Nephron progenitor cell (in vitro differentiated cells): ENCODE results near the gene JMJD1C.
A peak's percentile ranks its signal among the peaks of the same experiment; 100 is the strongest.

Experiments used
- DNase-seq: peaks from one replicate; pipeline ENCODE4 v3.0.0; 2021
- H3K27ac Mint-ChIP-seq: 2 replicates; pipeline ENCODE4 v1.8.0; 2021; ENCODE audit warnings: mild to moderate bottlenecking, moderate library complexity, mixed read lengths
- H3K27me3 Mint-ChIP-seq: 2 replicates; pipeline ENCODE4 v1.8.0; 2021; ENCODE audit warnings: mild to moderate bottlenecking, low read depth, mixed read lengths; ENCODE audit not compliant: poor library complexity
- H3K36me3 Mint-ChIP-seq: 2 replicates; pipeline ENCODE4 v1.8.0; 2021; ENCODE audit warnings: low read depth, mixed read lengths
- H3K4me1 Mint-ChIP-seq: 2 replicates; pipeline ENCODE4 v1.8.0; 2021; ENCODE audit warnings: mixed read lengths
- H3K4me3 Mint-ChIP-seq: 2 replicates; pipeline ENCODE4 v1.8.0; 2021; ENCODE audit warnings: mild to moderate bottlenecking, moderate library complexity, mixed read lengths
- H3K9me3 Mint-ChIP-seq: 2 replicates; pipeline ENCODE4 v1.8.0; 2021; ENCODE audit warnings: mild to moderate bottlenecking, moderate library complexity, mixed read lengths
- TF ChIP-seq, protein P1 (sequence below): fragments of 200-600 bp; sonication (generic); IDR thresholded peaks from 2 replicates; pipeline ENCODE4 v1.5.0; 2021; ENCODE audit warnings: antibody characterized with exemption

Gene JMJD1C

DNA sequence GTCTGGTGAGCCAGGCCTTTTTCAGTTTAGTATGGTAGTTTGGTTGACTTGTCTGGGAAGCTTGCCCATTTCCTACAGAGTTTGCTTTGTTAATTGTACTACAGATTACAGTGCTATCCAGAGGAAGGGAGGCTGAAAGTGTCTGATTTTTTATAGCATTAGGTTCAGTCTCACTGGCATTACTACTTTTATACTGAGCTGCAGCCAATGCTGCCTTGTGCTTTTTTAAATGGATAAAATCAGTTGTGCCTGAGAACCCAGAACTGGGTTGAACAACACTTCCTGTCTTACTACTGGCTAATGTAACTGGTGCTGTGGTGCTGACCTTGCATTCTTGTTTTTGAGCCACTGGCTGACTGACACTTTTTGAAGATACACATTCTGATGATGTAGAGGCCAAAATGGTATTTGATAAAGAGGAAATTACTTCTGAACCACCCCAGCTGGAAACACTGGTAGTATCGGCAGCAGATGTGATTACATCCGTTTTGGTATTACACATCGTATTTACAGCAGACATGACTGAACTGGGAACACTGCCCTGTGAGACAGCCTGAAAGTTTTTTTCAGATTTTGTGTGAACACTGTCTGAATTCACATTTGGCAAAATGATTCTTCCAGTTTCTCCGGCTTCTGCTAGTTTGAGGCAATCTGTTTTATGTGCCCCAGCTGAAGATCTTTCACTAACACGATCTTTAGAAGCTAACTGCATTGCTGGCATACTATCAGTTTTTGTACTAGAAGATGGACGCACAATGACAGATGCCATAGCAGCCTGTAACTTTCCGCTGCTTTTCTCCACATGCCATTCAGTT is 258.6 kb downstream of the JMJD1C start:
- H3K27me3 Mint-ChIP-seq, result no peaks in the 10 kb centered on the region

DNA sequence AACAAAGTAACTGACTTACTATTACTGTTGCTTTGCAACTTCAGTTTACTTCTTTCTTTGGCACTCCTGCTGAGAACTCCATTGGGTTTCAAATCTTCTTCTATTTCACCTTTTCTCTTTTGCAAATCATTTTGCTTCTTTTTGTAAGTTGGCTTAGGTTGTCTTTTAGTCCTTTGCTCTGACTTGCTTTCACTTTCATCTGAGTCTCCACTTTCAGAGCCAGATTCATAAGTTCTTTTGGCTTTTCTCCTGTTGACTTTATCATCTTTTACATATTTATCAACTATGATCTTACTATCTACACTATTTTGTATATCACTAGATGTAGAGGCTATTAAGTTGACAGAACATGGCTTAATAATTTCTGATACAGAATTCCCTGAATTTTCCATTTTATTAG is 259.2 kb downstream of the JMJD1C start:
- no peaks in the 10 kb centered on the region for H3K27me3 Mint-ChIP-seq
- DNase-seq, result no peak
- TF ChIP-seq, protein P1, sequence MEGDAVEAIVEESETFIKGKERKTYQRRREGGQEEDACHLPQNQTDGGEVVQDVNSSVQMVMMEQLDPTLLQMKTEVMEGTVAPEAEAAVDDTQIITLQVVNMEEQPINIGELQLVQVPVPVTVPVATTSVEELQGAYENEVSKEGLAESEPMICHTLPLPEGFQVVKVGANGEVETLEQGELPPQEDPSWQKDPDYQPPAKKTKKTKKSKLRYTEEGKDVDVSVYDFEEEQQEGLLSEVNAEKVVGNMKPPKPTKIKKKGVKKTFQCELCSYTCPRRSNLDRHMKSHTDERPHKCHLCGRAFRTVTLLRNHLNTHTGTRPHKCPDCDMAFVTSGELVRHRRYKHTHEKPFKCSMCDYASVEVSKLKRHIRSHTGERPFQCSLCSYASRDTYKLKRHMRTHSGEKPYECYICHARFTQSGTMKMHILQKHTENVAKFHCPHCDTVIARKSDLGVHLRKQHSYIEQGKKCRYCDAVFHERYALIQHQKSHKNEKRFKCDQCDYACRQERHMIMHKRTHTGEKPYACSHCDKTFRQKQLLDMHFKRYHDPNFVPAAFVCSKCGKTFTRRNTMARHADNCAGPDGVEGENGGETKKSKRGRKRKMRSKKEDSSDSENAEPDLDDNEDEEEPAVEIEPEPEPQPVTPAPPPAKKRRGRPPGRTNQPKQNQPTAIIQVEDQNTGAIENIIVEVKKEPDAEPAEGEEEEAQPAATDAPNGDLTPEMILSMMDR, result no peak
- no peak overlapping the region for H3K27ac Mint-ChIP-seq
- peaks cover under 1% of the 10 kb centered on the region for H3K9me3 Mint-ChIP-seq
- peaks cover 33% of the 10 kb centered on the region for H3K4me1 Mint-ChIP-seq
- H3K4me3 Mint-ChIP-seq, result no peak overlapping the region
- H3K36me3 Mint-ChIP-seq, result peaks cover 46% of the 10 kb centered on the region

More for the DNA sequence above, 258.6 kb downstream of the JMJD1C start:
- Mint-ChIP-seq H3K27ac (peak overlapping the region; percentile 49), H3K4me1 (peaks cover 33% of the 10 kb centered on the region), H3K4me3 (no peak overlapping the region), H3K9me3 (peaks cover 5% of the 10 kb centered on the region), H3K36me3 (peaks cover 52% of the 10 kb centered on the region)
- DNase-seq, result no peak
- TF ChIP-seq, protein P1, result no peak

DNA sequence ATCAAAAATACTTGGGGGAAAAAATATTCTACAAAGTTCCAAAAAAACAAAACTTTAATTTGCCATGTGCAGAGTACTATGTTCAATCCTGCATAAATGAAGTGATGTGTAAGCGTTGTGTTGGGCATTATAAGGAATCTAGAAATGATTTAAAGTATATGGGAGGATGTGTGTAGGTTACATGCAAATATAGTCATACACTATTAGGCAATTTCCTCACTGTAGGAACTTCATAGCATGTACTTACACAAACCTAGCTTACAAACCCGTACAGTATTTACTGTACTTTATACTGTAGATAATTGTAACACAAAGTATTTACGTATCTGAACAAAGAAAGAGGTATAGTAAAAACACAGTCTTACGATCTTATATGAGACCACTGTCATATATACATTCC is 260.4 kb downstream of the JMJD1C start:
- no peak for DNase-seq
- TF ChIP-seq, protein P1, result no peak
- H3K9me3 Mint-ChIP-seq, result no peaks in the 10 kb centered on the region
- peaks cover 34% of the 10 kb centered on the region for H3K36me3 Mint-ChIP-seq
- peaks cover 29% of the 10 kb centered on the region for H3K4me1 Mint-ChIP-seq
- no peaks in the 10 kb centered on the region for H3K27me3 Mint-ChIP-seq
- H3K27ac Mint-ChIP-seq, result no peak overlapping the region
- no peak overlapping the region for H3K4me3 Mint-ChIP-seq

DNA sequence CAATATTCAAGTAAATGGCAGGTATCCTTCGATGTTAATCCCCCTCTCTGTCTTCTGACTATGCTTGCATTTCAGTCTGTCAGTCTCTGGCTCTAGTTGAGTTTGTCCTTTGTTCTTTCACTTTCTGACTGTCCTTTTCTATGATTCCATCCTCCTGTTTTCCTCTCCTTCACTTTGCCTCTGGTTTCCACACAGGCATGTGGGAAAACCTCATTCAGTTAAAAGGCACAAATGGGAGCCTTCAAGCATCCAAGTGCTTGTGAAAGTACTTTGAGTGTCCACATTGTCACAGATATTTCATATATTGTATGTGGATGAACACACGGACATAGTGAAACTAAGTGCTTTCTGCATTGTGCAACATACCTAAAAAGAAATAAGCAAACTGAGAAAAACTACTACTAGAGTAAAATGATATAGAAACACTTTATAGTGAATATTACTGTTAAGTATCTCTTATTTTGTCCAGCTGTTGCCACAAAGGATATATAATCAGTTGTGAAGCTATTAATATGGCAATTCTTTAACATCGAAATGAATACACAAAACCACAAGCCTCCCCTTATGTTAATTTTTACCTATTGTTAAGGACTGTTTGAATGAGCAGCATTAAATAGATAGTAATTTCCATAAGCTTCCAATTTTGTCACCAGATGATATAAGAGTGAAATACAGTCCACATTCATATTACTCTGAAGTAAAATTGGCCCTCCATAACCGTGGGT is 260.9 kb downstream of the JMJD1C start:
- Mint-ChIP-seq H3K27ac (peak overlapping the region; percentile 55), H3K36me3 (peaks cover 32% of the 10 kb centered on the region), H3K4me1 (peaks cover 23% of the 10 kb centered on the region), H3K9me3 (no peaks in the 10 kb centered on the region), H3K4me3 (no peak overlapping the region), H3K27me3 (no peaks in the 10 kb centered on the region)
- TF ChIP-seq, protein P1, result no peak
- no peak for DNase-seq

DNA sequence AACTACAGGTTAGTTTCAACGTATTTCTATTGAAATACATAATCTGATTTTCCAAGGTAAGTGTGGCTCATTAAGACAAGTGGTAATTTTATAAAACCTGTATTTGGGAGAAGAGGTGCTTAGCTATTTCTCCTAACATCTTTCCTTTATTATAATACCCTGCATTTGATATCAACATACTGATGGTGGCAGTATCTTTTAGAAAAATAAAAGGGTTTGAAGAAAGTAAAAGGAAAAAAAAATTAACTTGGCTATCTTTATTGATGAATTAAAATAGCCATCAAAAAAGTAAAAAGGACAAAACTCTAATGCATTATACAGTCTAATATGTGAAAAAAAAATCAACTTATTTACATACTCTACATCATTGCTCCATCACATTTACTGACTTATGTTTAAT is 264.7 kb downstream of the JMJD1C start:
- H3K27ac Mint-ChIP-seq, result no peak overlapping the region
- H3K27me3 Mint-ChIP-seq, result no peaks in the 10 kb centered on the region
- H3K4me3 Mint-ChIP-seq, result no peak overlapping the region
- DNase-seq, result no peak
- TF ChIP-seq, protein P1, result no peak
- no peaks in the 10 kb centered on the region for H3K4me1 Mint-ChIP-seq
- H3K36me3 Mint-ChIP-seq, result peaks cover 43% of the 10 kb centered on the region
- H3K9me3 Mint-ChIP-seq, result no peaks in the 10 kb centered on the region
